HEK293 (cell line): Measurements from ENCODE around the gene MCTP1.

Experiments
- CTCF ChIA-PET: fragments of 350-600 bp; formaldehyde crosslinking; extraction: SDS; loops from one replicate; lab custom pipeline; 2021; ENCODE audit warnings: antibody characterized with exemption; lab: Yijun Ruan, JAX
- POLR2A ChIA-PET: fragments of 300-600 bp; formaldehyde crosslinking; extraction: SDS; loops from one replicate; lab custom pipeline; 2020; ENCODE audit warnings: antibody characterized with exemption, inconsistent platforms; lab: Yijun Ruan, JAX
- H3K27ac ChIP-seq: fragments of 200-500 bp; sonication (Bioruptor generic); 2 replicates; pipeline ENCODE4 v1.5.1; 2014; ENCODE audit warnings: low read depth, low read length, control low read depth, inconsistent platforms; ENCODE audit errors: extremely low read depth
- H3K36me3 ChIP-seq, 2 experiments: fragments of 200-500 bp in 1 of 2; sonication (Bioruptor generic) in 1 of 2; 1 replicate in 1 of 2; 2 replicates in 1 of 2; pipeline ENCODE4 v1.5.1; 2014 to 2017; ENCODE audit warnings: inconsistent platforms in 2 of 2, low read length in 2 of 2; ENCODE audit not compliant: control insufficient read depth in 2 of 2, insufficient read depth in 1 of 2
- H3K4me1 ChIP-seq: fragments of 200-500 bp; sonication (Bioruptor generic); 2 replicates; pipeline ENCODE4 v1.5.1; 2014; ENCODE audit warnings: mild to moderate bottlenecking, low read length, inconsistent platforms; ENCODE audit not compliant: control insufficient read depth, insufficient read depth
- H3K4me3 ChIP-seq: 2 replicates; pipeline ENCODE4 v1.5.1; 2011; ENCODE audit warnings: low read depth, mild to moderate bottlenecking, control low read depth, low read length, moderate library complexity
- H3K9me3 ChIP-seq: fragments of 200-500 bp; sonication (Bioruptor generic); 2 replicates; pipeline ENCODE4 v1.5.1; 2014; ENCODE audit warnings: low read depth, low read length, inconsistent platforms; ENCODE audit not compliant: control insufficient read depth, insufficient read depth
- BCL11A ChIP-seq: fragments of 450-650 bp; formaldehyde crosslinking; IDR thresholded peaks from 2 replicates; pipeline ENCODE4 v1.5.1; 2016; ENCODE audit warnings: low read depth, missing biosample characterization, missing genetic modification characterization
- IKZF3 ChIP-seq: fragments of 450-650 bp; IDR thresholded peaks from 2 replicates; pipeline ENCODE4 v1.5.0; 2018; ENCODE audit warnings: missing biosample characterization, mild to moderate bottlenecking, missing genetic modification characterization, moderate library complexity
- KLF9 ChIP-seq: fragments of 450-650 bp; formaldehyde crosslinking; IDR thresholded peaks from 2 replicates; pipeline ENCODE4 v1.5.1; 2016; ENCODE audit warnings: missing biosample characterization, missing genetic modification characterization, low read depth
- OVOL3 ChIP-seq: fragments of 450-650 bp; formaldehyde crosslinking; IDR thresholded peaks from 2 replicates; pipeline ENCODE4 v1.5.1; 2016; ENCODE audit warnings: missing biosample characterization, missing genetic modification characterization
- SETDB1 ChIP-seq: IDR thresholded peaks from one replicate; pipeline ENCODE4 v1.6.1; 2017; ENCODE audit warnings: mild to moderate bottlenecking, low read length, moderate library complexity, mixed read lengths; ENCODE audit not compliant: insufficient read length
- ZBTB7A ChIP-seq: fragments of 450-650 bp; formaldehyde crosslinking; IDR thresholded peaks from 2 replicates; pipeline ENCODE4 v1.5.1; 2016; ENCODE audit warnings: low read depth, missing biosample characterization, missing genetic modification characterization
- ZNF133 ChIP-seq: fragments of 450-650 bp; formaldehyde crosslinking; IDR thresholded peaks from 2 replicates; pipeline ENCODE4 v1.5.1; 2016; ENCODE audit warnings: missing biosample characterization, missing genetic modification characterization
- ZNF138 ChIP-seq: fragments of 450-650 bp; formaldehyde crosslinking; IDR thresholded peaks from 2 replicates; pipeline ENCODE4 v1.5.1; 2016; ENCODE audit warnings: missing biosample characterization, missing genetic modification characterization, borderline replicate concordance
- ZNF223 ChIP-seq: fragments of 450-650 bp; formaldehyde crosslinking; IDR thresholded peaks from 2 replicates; pipeline ENCODE4 v1.5.1; 2016; ENCODE audit warnings: missing biosample characterization, missing genetic modification characterization
- ZNF266 ChIP-seq: fragments of 450-650 bp; formaldehyde crosslinking; IDR thresholded peaks from 2 replicates; pipeline ENCODE4 v1.5.1; 2016; ENCODE audit warnings: missing biosample characterization, missing genetic modification characterization, low read depth
- ZNF274 ChIP-seq, 2 experiments: fragments of 200-500 bp in 1 of 2; fragments of 450-650 bp in 1 of 2; sonication (Bioruptor generic) in 1 of 2; formaldehyde crosslinking in 1 of 2; IDR thresholded peaks; 2 replicates each; pipeline versions ENCODE4 v1.5.1 to v1.6.1; 2014 to 2016; ENCODE audit warnings: borderline replicate concordance in 1 of 2, inconsistent platforms in 1 of 2, low read length in 1 of 2, missing biosample characterization in 1 of 2, missing genetic modification characterization in 1 of 2
- ZNF292 ChIP-seq: fragments of 450-650 bp; formaldehyde crosslinking; IDR thresholded peaks from 2 replicates; pipeline ENCODE4 v1.5.1; 2016; ENCODE audit warnings: low read depth, missing biosample characterization, missing genetic modification characterization, borderline replicate concordance
- ZNF335 ChIP-seq: fragments of 450-650 bp; formaldehyde crosslinking; conservative IDR thresholded peaks from 2 replicates; pipeline ENCODE4 v1.5.1; 2016; ENCODE audit warnings: missing biosample characterization, missing genetic modification characterization
- ZNF423 ChIP-seq: fragments of 450-650 bp; formaldehyde crosslinking; IDR thresholded peaks from 2 replicates; pipeline ENCODE4 v1.5.1; 2016; ENCODE audit warnings: missing biosample characterization, missing genetic modification characterization
- ZNF48 ChIP-seq: fragments of 450-650 bp; formaldehyde crosslinking; IDR thresholded peaks from 2 replicates; pipeline ENCODE4 v1.5.1; 2016; ENCODE audit warnings: missing biosample characterization, missing genetic modification characterization
- ZNF514 ChIP-seq: fragments of 450-650 bp; formaldehyde crosslinking; IDR thresholded peaks from 2 replicates; pipeline ENCODE4 v1.5.1; 2016; ENCODE audit warnings: missing biosample characterization, missing genetic modification characterization
- ZNF530 ChIP-seq: fragments of 450-650 bp; formaldehyde crosslinking; IDR thresholded peaks from 2 replicates; pipeline ENCODE4 v1.5.1; 2016; ENCODE audit warnings: low read depth, missing biosample characterization, missing genetic modification characterization
- ZNF558 ChIP-seq: fragments of 450-650 bp; formaldehyde crosslinking; IDR thresholded peaks from 2 replicates; pipeline ENCODE4 v1.5.1; 2016; ENCODE audit warnings: missing biosample characterization, missing genetic modification characterization
- ZNF571 ChIP-seq: fragments of 450-650 bp; formaldehyde crosslinking; IDR thresholded peaks from 2 replicates; pipeline ENCODE4 v1.5.0; 2017; ENCODE audit warnings: missing biosample characterization, missing genetic modification characterization
- ZNF701 ChIP-seq: fragments of 450-650 bp; formaldehyde crosslinking; IDR thresholded peaks from 2 replicates; pipeline ENCODE4 v1.5.1; 2016; ENCODE audit warnings: missing biosample characterization, missing genetic modification characterization
- ZNF843 ChIP-seq: fragments of 450-650 bp; formaldehyde crosslinking; IDR thresholded peaks from 2 replicates; pipeline ENCODE4 v1.5.1; 2016; ENCODE audit warnings: missing biosample characterization, missing genetic modification characterization
- TF ChIP-seq, protein P1 (sequence below): fragments of 450-650 bp; formaldehyde crosslinking; IDR thresholded peaks from 2 replicates; pipeline ENCODE4 v1.5.1; 2016; ENCODE audit warnings: missing biosample characterization, missing genetic modification characterization
- TF ChIP-seq, protein P2 (sequence below): fragments of 450-650 bp; formaldehyde crosslinking; IDR thresholded peaks from 2 replicates; pipeline ENCODE4 v1.5.1; 2016; ENCODE audit warnings: missing biosample characterization, missing genetic modification characterization
- TF ChIP-seq, protein P3 (sequence below): fragments of 450-650 bp; formaldehyde crosslinking; IDR thresholded peaks from 2 replicates; pipeline ENCODE4 v1.5.1; 2016; ENCODE audit warnings: missing biosample characterization, missing genetic modification characterization
- TF ChIP-seq, protein P4 (sequence below): fragments of 450-650 bp; formaldehyde crosslinking; IDR thresholded peaks from 2 replicates; pipeline ENCODE4 v1.5.1; 2017; ENCODE audit warnings: missing biosample characterization, missing genetic modification characterization

MCTP1 gene

DNA sequence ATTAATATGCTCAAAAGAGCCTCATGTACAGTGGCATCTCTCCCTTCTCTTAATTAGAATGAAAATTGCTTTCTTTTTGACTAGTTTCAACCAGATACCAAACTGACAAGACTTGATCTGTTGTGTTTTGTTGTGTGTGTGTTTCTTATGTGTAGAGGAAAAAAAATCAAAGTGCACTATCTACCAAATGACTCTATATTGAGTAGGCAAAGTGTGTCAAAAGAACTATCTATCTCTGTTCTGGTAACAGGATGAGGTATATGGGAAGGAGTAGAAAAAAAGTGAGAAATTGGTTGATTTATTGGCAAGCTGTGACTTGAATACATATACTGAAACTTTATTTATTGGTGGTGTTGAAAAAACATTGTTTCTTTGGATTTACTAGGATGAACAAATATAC lies 476.4 kb downstream of the MCTP1 start (continued):
- TF ChIP-seq ZNF423 (tag by site-specific recombination) = no peak
- no peak for TF ChIP-seq ZNF530 (tag by site-specific recombination)
- no peak for TF ChIP-seq ZNF223
- TF ChIP-seq, protein P1, sequence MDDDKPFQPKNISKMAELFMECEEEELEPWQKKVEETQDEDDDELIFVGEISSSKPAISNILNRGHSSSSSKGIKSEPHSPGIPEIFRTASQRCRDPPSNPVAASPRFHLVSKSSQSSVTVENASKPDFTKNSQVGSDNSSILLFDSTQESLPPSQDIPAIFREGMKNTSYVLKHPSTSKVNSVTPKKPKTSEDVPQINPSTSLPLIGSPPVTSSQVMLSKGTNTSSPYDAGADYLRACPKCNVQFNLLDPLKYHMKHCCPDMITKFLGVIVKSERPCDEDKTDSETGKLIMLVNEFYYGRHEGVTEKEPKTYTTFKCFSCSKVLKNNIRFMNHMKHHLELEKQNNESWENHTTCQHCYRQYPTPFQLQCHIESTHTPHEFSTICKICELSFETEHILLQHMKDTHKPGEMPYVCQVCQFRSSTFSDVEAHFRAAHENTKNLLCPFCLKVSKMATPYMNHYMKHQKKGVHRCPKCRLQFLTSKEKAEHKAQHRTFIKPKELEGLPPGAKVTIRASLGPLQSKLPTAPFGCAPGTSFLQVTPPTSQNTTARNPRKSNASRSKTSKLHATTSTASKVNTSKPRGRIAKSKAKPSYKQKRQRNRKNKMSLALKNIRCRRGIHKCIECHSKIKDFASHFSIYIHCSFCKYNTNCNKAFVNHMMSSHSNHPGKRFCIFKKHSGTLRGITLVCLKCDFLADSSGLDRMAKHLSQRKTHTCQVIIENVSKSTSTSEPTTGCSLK (tag by site-specific recombination) = no peak
- TF ChIP-seq ZNF335 = no peak
- no peak for TF ChIP-seq ZNF843 (tag by site-specific recombination)
- no peak for TF ChIP-seq OVOL3

DNA sequence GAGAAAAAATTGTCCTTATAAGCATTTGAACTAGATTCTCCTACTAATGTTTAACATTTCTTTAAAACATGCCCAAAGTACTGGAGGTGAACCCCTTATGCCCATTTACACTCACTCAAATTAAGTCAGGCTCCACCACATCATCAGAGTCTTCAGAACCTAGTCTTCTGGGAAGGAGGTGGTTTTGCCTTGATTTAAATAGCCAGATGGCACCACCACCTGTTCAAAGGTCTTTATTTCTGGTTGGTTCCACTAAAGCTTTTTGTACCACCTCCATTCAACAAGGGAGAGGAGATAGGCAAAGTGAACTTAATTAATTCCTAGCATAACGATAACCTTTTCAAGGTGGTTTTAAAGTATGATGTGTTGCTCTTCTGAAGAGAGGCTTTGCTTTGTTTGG lies 476.9 kb downstream of the MCTP1 start:
- Histone ChIP-seq H3K4me3 (no peak overlapping the region), H3K36me3 (no peaks in the 10 kb centered on the region), H3K27ac (no peak overlapping the region), H3K4me1 (no peaks in the 10 kb centered on the region), H3K9me3 (no peaks in the 10 kb centered on the region)
- ChIA-PET POLR2A (no interaction called here), CTCF (no interaction called here)
- TF ChIP-seq ZNF266 (tag by site-specific recombination) (no peak), KLF9 (tag by site-specific recombination) (no peak), ZNF558 (tag by site-specific recombination) (no peak), ZNF571 (tag by site-specific recombination) (no peak), ZNF514 (tag by site-specific recombination) (no peak), ZNF48 (tag by site-specific recombination) (no peak), ZNF138 (no peak), ZNF274 (IDR thresholded peaks at IDR 0.05; ENCODE audit: low read length) (no peak), ZNF274 (tag by site-specific recombination; IDR thresholded peaks at IDR 0.05; ENCODE audit: borderline replicate concordance) (no peak), BCL11A (no peak), ZNF292 (tag by site-specific recombination) (no peak), IKZF3 (tag by site-specific recombination) (no peak), ZBTB7A (tag by site-specific recombination) (no peak), ZNF133 (tag by site-specific recombination) (no peak), ZNF701 (no peak), SETDB1 (no peak)
- TF ChIP-seq, protein P2, sequence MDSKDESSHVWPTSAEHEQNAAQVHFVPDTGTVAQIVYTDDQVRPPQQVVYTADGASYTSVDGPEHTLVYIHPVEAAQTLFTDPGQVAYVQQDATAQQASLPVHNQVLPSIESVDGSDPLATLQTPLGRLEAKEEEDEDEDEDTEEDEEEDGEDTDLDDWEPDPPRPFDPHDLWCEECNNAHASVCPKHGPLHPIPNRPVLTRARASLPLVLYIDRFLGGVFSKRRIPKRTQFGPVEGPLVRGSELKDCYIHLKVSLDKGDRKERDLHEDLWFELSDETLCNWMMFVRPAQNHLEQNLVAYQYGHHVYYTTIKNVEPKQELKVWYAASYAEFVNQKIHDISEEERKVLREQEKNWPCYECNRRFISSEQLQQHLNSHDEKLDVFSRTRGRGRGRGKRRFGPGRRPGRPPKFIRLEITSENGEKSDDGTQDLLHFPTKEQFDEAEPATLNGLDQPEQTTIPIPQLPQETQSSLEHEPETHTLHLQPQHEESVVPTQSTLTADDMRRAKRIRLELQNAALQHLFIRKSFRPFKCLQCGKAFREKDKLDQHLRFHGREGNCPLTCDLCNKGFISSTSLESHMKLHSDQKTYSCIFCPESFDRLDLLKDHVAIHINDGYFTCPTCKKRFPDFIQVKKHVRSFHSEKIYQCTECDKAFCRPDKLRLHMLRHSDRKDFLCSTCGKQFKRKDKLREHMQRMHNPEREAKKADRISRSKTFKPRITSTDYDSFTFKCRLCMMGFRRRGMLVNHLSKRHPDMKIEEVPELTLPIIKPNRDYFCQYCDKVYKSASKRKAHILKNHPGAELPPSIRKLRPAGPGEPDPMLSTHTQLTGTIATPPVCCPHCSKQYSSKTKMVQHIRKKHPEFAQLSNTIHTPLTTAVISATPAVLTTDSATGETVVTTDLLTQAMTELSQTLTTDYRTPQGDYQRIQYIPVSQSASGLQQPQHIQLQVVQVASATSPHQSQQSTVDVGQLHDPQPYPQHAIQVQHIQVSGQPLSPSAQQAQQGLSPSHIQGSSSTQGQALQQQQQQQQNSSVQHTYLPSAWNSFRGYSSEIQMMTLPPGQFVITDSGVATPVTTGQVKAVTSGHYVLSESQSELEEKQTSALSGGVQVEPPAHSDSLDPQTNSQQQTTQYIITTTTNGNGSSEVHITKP (tag by site-specific recombination) = no peak
- TF ChIP-seq, protein P3, sequence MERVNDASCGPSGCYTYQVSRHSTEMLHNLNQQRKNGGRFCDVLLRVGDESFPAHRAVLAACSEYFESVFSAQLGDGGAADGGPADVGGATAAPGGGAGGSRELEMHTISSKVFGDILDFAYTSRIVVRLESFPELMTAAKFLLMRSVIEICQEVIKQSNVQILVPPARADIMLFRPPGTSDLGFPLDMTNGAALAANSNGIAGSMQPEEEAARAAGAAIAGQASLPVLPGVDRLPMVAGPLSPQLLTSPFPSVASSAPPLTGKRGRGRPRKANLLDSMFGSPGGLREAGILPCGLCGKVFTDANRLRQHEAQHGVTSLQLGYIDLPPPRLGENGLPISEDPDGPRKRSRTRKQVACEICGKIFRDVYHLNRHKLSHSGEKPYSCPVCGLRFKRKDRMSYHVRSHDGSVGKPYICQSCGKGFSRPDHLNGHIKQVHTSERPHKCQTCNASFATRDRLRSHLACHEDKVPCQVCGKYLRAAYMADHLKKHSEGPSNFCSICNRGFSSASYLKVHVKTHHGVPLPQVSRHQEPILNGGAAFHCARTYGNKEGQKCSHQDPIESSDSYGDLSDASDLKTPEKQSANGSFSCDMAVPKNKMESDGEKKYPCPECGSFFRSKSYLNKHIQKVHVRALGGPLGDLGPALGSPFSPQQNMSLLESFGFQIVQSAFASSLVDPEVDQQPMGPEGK (tag by site-specific recombination) = no peak
- TF ChIP-seq, protein P4, sequence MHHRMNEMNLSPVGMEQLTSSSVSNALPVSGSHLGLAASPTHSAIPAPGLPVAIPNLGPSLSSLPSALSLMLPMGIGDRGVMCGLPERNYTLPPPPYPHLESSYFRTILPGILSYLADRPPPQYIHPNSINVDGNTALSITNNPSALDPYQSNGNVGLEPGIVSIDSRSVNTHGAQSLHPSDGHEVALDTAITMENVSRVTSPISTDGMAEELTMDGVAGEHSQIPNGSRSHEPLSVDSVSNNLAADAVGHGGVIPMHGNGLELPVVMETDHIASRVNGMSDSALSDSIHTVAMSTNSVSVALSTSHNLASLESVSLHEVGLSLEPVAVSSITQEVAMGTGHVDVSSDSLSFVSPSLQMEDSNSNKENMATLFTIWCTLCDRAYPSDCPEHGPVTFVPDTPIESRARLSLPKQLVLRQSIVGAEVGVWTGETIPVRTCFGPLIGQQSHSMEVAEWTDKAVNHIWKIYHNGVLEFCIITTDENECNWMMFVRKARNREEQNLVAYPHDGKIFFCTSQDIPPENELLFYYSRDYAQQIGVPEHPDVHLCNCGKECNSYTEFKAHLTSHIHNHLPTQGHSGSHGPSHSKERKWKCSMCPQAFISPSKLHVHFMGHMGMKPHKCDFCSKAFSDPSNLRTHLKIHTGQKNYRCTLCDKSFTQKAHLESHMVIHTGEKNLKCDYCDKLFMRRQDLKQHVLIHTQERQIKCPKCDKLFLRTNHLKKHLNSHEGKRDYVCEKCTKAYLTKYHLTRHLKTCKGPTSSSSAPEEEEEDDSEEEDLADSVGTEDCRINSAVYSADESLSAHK (tag by site-specific recombination) = no peak
